ENCODE data around the gene POLR2L.

GRCh38 chr11:791658-792534 lies 50.4 kb downstream of the POLR2L start:
- TF ChIP-seq CTCF (IDR thresholded peaks at IDR 0.05): no peak
- TF ChIP-seq POLR2AphosphoS5 (IDR thresholded peaks at IDR 0.05): no peak
- TF ChIP-seq EP300 (IDR thresholded peaks at IDR 0.05): no peak
